IMR-90 (cell line): Measurements from ENCODE around the gene ASTL. TPM values are rescaled to one million over a fixed set of nuclear protein-coding genes. Genes with fewer than 3 reads are reported as not detected.

ENCODE experiments used
- ATAC-seq: fragments of 200-7000 bp; cut with Tn5 transposase; 2 replicates; pipeline ENCODE4 v1.9.1; 2020; ENCODE audit warnings: low read depth, mild to moderate bottlenecking, moderate library complexity
- BruUV-seq: library from RNA; stranded (reverse); fragments of 400-500 nt; replicated peaks from 2 replicates; lab custom pipeline; 2021; lab: Mats Ljungman, UMichigan
- CTCF ChIA-PET: fragments of 300-600 bp; formaldehyde crosslinking; extraction: SDS; loops from one replicate; lab custom pipeline; 2021; ENCODE audit warnings: antibody characterized with exemption; lab: Yijun Ruan, JAX
- POLR2A ChIA-PET: fragments of 300-600 bp; sonication (Branson Sonifier 250); formaldehyde crosslinking; loops from one replicate; lab custom pipeline; 2022; ENCODE audit warnings: antibody characterized with exemption; ENCODE audit not compliant: unreplicated experiment; lab: Charles Lee
- DNase-seq: peaks from one replicate; pipeline ENCODE4 v3.0.0; 2013
- H2AFZ ChIP-seq: replicated peaks from 2 replicates; pipeline ENCODE3; 2013; ENCODE audit warnings: low read length, mild to moderate bottlenecking; ENCODE audit not compliant: poor library complexity
- H2AK5ac ChIP-seq: 2 replicates; pipeline ENCODE4 v1.6.1; 2013; ENCODE audit warnings: low read depth, low read length, inconsistent platforms
- H2AK9ac ChIP-seq: replicated peaks from 2 replicates; pipeline ENCODE3; 2013; ENCODE audit warnings: mild to moderate bottlenecking, low read depth, low read length, moderate library complexity; ENCODE audit not compliant: poor library complexity
- H2BK120ac ChIP-seq: 2 replicates; pipeline ENCODE4 v1.6.1; 2013; ENCODE audit warnings: low read depth, low read length, inconsistent platforms
- H2BK15ac ChIP-seq: 3 replicates; pipeline ENCODE4 v1.6.1; 2013; ENCODE audit warnings: low read depth, low read length, inconsistent platforms
- H2BK20ac ChIP-seq: 2 replicates; pipeline ENCODE4 v1.6.1; 2013; ENCODE audit warnings: low read depth, mild to moderate bottlenecking, inconsistent platforms, low read length, moderate library complexity
- H2BK5ac ChIP-seq: 2 replicates; pipeline ENCODE4 v1.6.1; 2013; ENCODE audit warnings: mild to moderate bottlenecking, low read depth, low read length, inconsistent platforms; ENCODE audit not compliant: poor library complexity, severe bottlenecking
- H3K14ac ChIP-seq: replicated peaks from 2 replicates; pipeline ENCODE4 v1.6.1; 2013; ENCODE audit warnings: low read depth, low read length, inconsistent platforms
- H3K18ac ChIP-seq: 2 replicates; pipeline ENCODE4 v1.6.1; 2013; ENCODE audit warnings: low read depth, low read length, control low read depth
- H3K23ac ChIP-seq: 2 replicates; pipeline ENCODE4 v1.6.1; 2013; ENCODE audit warnings: low read depth, low read length, inconsistent platforms
- H3K27ac ChIP-seq: 2 replicates; pipeline ENCODE4 v1.5.1; 2013; ENCODE audit warnings: mild to moderate bottlenecking, control low read depth, low read length; ENCODE audit not compliant: insufficient read depth
- H3K27me3 ChIP-seq: 2 replicates; pipeline ENCODE4 v1.6.1; 2013; ENCODE audit warnings: low read length; ENCODE audit not compliant: control insufficient read depth, insufficient read depth
- H3K36me3 ChIP-seq: 2 replicates; pipeline ENCODE4 v1.6.1; 2013; ENCODE audit warnings: low read length, mixed read lengths; ENCODE audit not compliant: control insufficient read depth, insufficient read depth
- H3K4ac ChIP-seq: 2 replicates; pipeline ENCODE4 v1.6.1; 2013; ENCODE audit warnings: low read depth, low read length, inconsistent platforms
- H3K4me1 ChIP-seq: 2 replicates; pipeline ENCODE4 v1.6.1; 2013; ENCODE audit warnings: low read length, mixed read lengths; ENCODE audit not compliant: control insufficient read depth, insufficient read depth
- H3K4me2 ChIP-seq: 2 replicates; pipeline ENCODE4 v1.6.1; 2013; ENCODE audit warnings: low read depth, mild to moderate bottlenecking, control low read depth, low read length, moderate library complexity
- H3K4me3 ChIP-seq: 2 replicates; pipeline ENCODE4 v1.5.1; 2013; ENCODE audit warnings: low read depth, mild to moderate bottlenecking, control low read depth, low read length, moderate library complexity; ENCODE audit not compliant: insufficient read depth
- H3K56ac ChIP-seq: 2 replicates; pipeline ENCODE4 v1.6.1; 2013; ENCODE audit warnings: low read length, inconsistent platforms; ENCODE audit not compliant: insufficient read depth; ENCODE audit errors: extremely low read depth
- H3K79me1 ChIP-seq, 2 experiments: 2 replicates each; pipeline ENCODE4 v1.6.1; 2013; ENCODE audit warnings: low read length in 2 of 2, inconsistent platforms in 1 of 2, low read depth in 1 of 2
- H3K9ac ChIP-seq: 2 replicates; pipeline ENCODE4 v1.6.1; 2013; ENCODE audit warnings: low read depth, low read length, control low read depth
- H3K9me1 ChIP-seq: 2 replicates; pipeline ENCODE4 v1.6.1; 2013; ENCODE audit warnings: low read length, inconsistent platforms; ENCODE audit not compliant: insufficient read depth
- H3K9me3 ChIP-seq: 2 replicates; pipeline ENCODE4 v1.6.1; 2013; ENCODE audit warnings: low read length; ENCODE audit not compliant: control insufficient read depth, insufficient read depth
- H4K20me1 ChIP-seq: 2 replicates; pipeline ENCODE4 v1.6.1; 2013; ENCODE audit warnings: low read length, inconsistent platforms; ENCODE audit not compliant: insufficient read depth
- H4K5ac ChIP-seq: 2 replicates; pipeline ENCODE4 v1.6.1; 2013; ENCODE audit warnings: mild to moderate bottlenecking, low read depth, low read length, control low read depth
- H4K8ac ChIP-seq, 2 experiments: 2 replicates each; pipeline ENCODE4 v1.6.1; 2013; ENCODE audit warnings: low read depth in 2 of 2, low read length in 2 of 2, control low read depth in 1 of 2, inconsistent platforms in 1 of 2
- H4K91ac ChIP-seq: 2 replicates; pipeline ENCODE4 v1.6.1; 2013; ENCODE audit warnings: low read depth, low read length, inconsistent platforms; ENCODE audit not compliant: insufficient read depth
- CHD1 ChIP-seq: IDR thresholded peaks from 2 replicates; pipeline ENCODE4 v1.6.1; 2012; ENCODE audit warnings: low read depth, low read length, improper control_type of control experiment
- FOS ChIP-seq: fragments of 150-350 bp; IDR thresholded peaks from 2 replicates; pipeline ENCODE4 v1.6.1; 2016; ENCODE audit warnings: low read depth, low read length
- MAZ ChIP-seq: IDR thresholded peaks from 2 replicates; pipeline ENCODE4 v1.6.1; 2012; ENCODE audit warnings: low read depth, mild to moderate bottlenecking, low read length, improper control_type of control experiment, moderate library complexity, borderline replicate concordance
- MXI1 ChIP-seq: IDR thresholded peaks from 2 replicates; pipeline ENCODE4 v1.6.1; 2012; ENCODE audit warnings: low read depth, mild to moderate bottlenecking, low read length, moderate library complexity, borderline replicate concordance
- NFE2L2 ChIP-seq: fragments of 150-350 bp; IDR thresholded peaks from 2 replicates; pipeline ENCODE4 v1.6.1; 2016; ENCODE audit warnings: low read depth, mild to moderate bottlenecking, low read length
- POLR2A ChIP-seq: IDR thresholded peaks from 2 replicates; pipeline ENCODE4 v1.6.1; 2012; ENCODE audit warnings: mild to moderate bottlenecking, low read depth, low read length
- RAD21 ChIP-seq: IDR thresholded peaks from 2 replicates; pipeline ENCODE4 v1.6.1; 2012; ENCODE audit warnings: low read length, improper control_type of control experiment
- RFX5 ChIP-seq: IDR thresholded peaks from 2 replicates; pipeline ENCODE4 v1.8.0; 2012; ENCODE audit warnings: low read depth, mild to moderate bottlenecking, low read length, moderate library complexity
- WGBS, 2 experiments: methylation state at CpG; one replicate each; pipeline versions ENCODE4 v1.1.5 to v1.1.7; 2013; ENCODE audit warnings: missing lambda C conversion rate in 2 of 2; ENCODE audit not compliant: insufficient read length in 1 of 2; ENCODE audit errors: extremely low coverage in 2 of 2; 5-methylcytosine and 5-hydroxymethylcytosine counted together
- dilution Hi-C: fragments of 300-500 bp; cut with HindIII; formaldehyde crosslinking; loops from one replicate; pipeline ENCODE4 v1.14.3; 2018; ENCODE audit warnings: low sequenced_read_pairs; ENCODE audit not compliant: unreplicated experiment
- in situ Hi-C: fragments of 300-500 bp; cut with MboI; formaldehyde crosslinking; loops from 3 replicates; pipeline ENCODE4 v1.14.3; 2019; ENCODE audit warnings: low sequenced_read_pairs, inconsistent platforms, mixed read lengths
- intact Hi-C: fragments of 100-400 bp; cut with micrococcal nuclease; formaldehyde crosslinking; loops from 2 replicates; pipeline ENCODE4 v1.10.0; 2022
- polyA plus RNA-seq, 3 experiments: library from polyadenylated mRNA; depleted of rRNA; stranded (reverse); fragments of >200 nt; gene quantifications; 2 replicates each; pipeline ENCODE4 v1.2.3, GENCODE V29; 2012; ENCODE audit warnings: low replicate concordance in 1 of 3
- total RNA-seq: library from RNA; depleted of rRNA; stranded (reverse); fragments of >200 nt; gene quantifications from 2 replicates; pipeline ENCODE4 v1.2.3, GENCODE V29; 2012
- TF ChIP-seq, protein P1 (sequence below): fragments of 150-350 bp; IDR thresholded peaks from 2 replicates; pipeline ENCODE4 v1.6.1; 2017; ENCODE audit warnings: mild to moderate bottlenecking, antibody characterized with exemption, low read length, low read depth
- TF ChIP-seq, protein P2 (sequence below): fragments of 150-350 bp; IDR thresholded peaks from 2 replicates; pipeline ENCODE4 v1.6.1; 2016; ENCODE audit warnings: low read depth, mild to moderate bottlenecking, low read length, moderate library complexity, borderline replicate concordance

Gene ASTL
- total and polyA plus RNA-seq, 2 of the 4 experiments (the other 2 are of a cell fraction): not detected

- Histone ChIP-seq H2AK5ac (no peak overlapping the region), H3K27ac (no peak overlapping the region), H2BK15ac (no peak overlapping the region), H4K5ac (no peak overlapping the region), H2BK20ac (no peak overlapping the region), H4K8ac (no peak overlapping the region), H3K4me2 (no peak overlapping the region), H3K4ac (no peak overlapping the region), H3K23ac (no peak overlapping the region), H3K79me1 (no peaks in the 10 kb centered on the region), H3K9ac (no peak overlapping the region), H2BK120ac (no peak overlapping the region), H2AFZ (no peak overlapping the region), H2AK9ac (no peak overlapping the region), H2BK5ac (no peak overlapping the region), H3K56ac (no peak overlapping the region), H3K4me1 (no peaks in the 10 kb centered on the region), H3K18ac (no peak overlapping the region), H3K4me3 (no peak overlapping the region), H3K14ac (no peak overlapping the region), H3K9me3 (no peaks in the 10 kb centered on the region), H4K91ac (no peak overlapping the region), H4K20me1 (no peaks in the 10 kb centered on the region; the same call in 1 of the 2 replicates), H3K27me3 (peaks cover 52% of the 10 kb centered on the region), H3K36me3 (no peaks in the 10 kb centered on the region), H3K9me1 (no peaks in the 10 kb centered on the region)
- intact Hi-C loops: no loop called here
- dilution Hi-C loops: no loop called here
- TF ChIP-seq FOS (no peak), NFE2L2 (no peak), CHD1 (no peak), RAD21 (no peak), POLR2A (no peak), MAZ (no peak), RFX5 (no peak), MXI1 (no peak)
- TF ChIP-seq, protein P1, sequence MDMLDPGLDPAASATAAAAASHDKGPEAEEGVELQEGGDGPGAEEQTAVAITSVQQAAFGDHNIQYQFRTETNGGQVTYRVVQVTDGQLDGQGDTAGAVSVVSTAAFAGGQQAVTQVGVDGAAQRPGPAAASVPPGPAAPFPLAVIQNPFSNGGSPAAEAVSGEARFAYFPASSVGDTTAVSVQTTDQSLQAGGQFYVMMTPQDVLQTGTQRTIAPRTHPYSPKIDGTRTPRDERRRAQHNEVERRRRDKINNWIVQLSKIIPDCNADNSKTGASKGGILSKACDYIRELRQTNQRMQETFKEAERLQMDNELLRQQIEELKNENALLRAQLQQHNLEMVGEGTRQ: no peak
- TF ChIP-seq, protein P2, sequence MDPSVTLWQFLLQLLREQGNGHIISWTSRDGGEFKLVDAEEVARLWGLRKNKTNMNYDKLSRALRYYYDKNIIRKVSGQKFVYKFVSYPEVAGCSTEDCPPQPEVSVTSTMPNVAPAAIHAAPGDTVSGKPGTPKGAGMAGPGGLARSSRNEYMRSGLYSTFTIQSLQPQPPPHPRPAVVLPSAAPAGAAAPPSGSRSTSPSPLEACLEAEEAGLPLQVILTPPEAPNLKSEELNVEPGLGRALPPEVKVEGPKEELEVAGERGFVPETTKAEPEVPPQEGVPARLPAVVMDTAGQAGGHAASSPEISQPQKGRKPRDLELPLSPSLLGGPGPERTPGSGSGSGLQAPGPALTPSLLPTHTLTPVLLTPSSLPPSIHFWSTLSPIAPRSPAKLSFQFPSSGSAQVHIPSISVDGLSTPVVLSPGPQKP: no peak
- in situ Hi-C loops: loop anchor here (10.0 kb wide), 1 partner anchor 130 kb away; the partner anchor contains the start of genes CIAO1 and TMEM127
- POLR2A ChIA-PET: no interaction called here
- CTCF ChIA-PET: no interaction called here
- WGBS, 2 experiments: 78% methylated on average over 5 of the region's 9 CpGs; no CpG with 5 or more reads in 1 of the 2 experiments
- BruUV-seq: no TSS peak
- DNase-seq (no peak), ATAC-seq (no peak)
Observed at GRCh38 chr2:96135171-96135570, 3.1 kb downstream of the ASTL start.
